Right lobe of liver (tissue), 4 donors: Measurements from ENCODE around the gene RASGRP2.

ENCODE experiments used
- CTCF ChIP-seq, 4 donors: fragments of 200-600 bp in 3 of 4; fragments of 450-650 bp in 1 of 4; IDR thresholded peaks; one replicate each; pipeline versions ENCODE4 v1.5.1 to v1.8.0; 2016 to 2022; ENCODE audit warnings: antibody characterized with exemption in 4 of 4, mild to moderate bottlenecking in 2 of 4
- POLR2A ChIP-seq: fragments of 450-650 bp; IDR thresholded peaks from one replicate; pipeline ENCODE4 v1.6.1; 2017; ENCODE audit warnings: antibody characterized with exemption, mild to moderate bottlenecking
- donor health status: DM: no; HTN: no; CAD: no.
- donor health status: DM: no; HTN: no; CAD: no.
- donor health status: DM: no; HTN: yes; CAD: no.

DNA sequence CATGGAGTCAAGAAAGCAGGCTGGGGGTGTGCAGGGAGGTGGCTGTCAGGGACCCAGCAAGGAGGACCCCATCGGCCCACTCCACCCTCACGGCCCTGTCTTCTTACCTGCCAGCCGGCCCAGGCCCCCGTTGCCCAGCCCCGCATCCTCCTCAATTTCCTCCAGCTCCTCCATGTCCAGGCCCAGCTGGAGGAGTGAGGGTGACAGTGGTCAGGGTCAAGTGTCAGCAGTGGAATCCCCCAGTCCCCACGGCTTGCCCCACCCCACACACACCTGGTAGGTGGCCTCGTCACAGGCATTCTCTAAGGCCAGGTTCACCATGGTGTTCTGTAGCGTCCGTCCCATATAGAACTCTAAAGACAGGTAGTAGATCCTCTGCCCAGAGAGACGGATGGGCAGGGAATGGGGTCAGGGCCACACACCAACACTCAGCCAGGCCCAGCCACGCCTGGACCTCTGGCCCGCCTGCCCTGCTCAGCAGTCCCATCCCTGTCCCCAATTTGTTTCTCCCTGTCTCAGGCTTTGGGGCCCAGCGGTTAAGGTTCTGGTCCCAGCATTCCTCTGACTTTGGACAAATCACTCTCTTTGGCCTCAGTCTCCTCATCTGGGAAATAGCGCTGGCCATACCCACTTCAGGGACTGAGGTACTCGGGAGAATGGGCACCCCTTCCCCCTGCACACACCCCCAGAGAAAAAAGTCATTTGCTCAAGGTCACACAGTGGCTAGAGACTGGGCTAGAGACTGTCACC is 14.6 kb upstream of the RASGRP2 start:
- TF ChIP-seq CTCF (IDR thresholded peaks at IDR 0.05) (no peak), POLR2A (no peak)
